Measurements from ENCODE around the gene OR52B2.
"Not testable (repeated sequence)": the region's sequence is repeated elsewhere in the genome, so short reads cannot be mapped to it uniquely, and the experiment has no call there.

OR52B2 gene

GRCh38 chr11:6143737-6144136 is 26.4 kb downstream of the OR52B2 start:
- H3K36me3 ChIP-seq (ENCODE audit: control insufficient read depth, low read depth, low read length); H3K27me3 ChIP-seq (ENCODE audit: control insufficient read depth, insufficient read depth, low read length); H3K4me1 ChIP-seq (ENCODE audit: control insufficient read depth, low read depth, low read length); H3K27ac ChIP-seq (ENCODE audit: low read length); H3K9me3 ChIP-seq (ENCODE audit: control insufficient read depth, low read depth, low read length): not testable (repeated sequence)
- Histone ChIP-seq H3K4me3 (ENCODE audit: low read length) (peak overlapping the region; percentile 48), H3K9ac (ENCODE audit: low read length) (peak overlapping the region; percentile 12)

- no peak overlapping the region for H3K9ac ChIP-seq (ENCODE audit: low read length)
Measured at GRCh38 chr11:6142936-6143335, 27.2 kb downstream of the OR52B2 start.

GRCh38 chr11:6135936-6136335 is 34.2 kb downstream of the OR52B2 start:
- H3K4me3 ChIP-seq (ENCODE audit: low read length); H3K4me1 ChIP-seq (ENCODE audit: control insufficient read depth, low read depth, low read length); H3K9me3 ChIP-seq (ENCODE audit: control insufficient read depth, low read depth, low read length); H3K27ac ChIP-seq (ENCODE audit: low read length); H3K36me3 ChIP-seq (ENCODE audit: control insufficient read depth, low read depth, low read length); H3K27me3 ChIP-seq (ENCODE audit: control insufficient read depth, insufficient read depth, low read length); H3K9ac ChIP-seq (ENCODE audit: low read length): not testable (repeated sequence)

More at GRCh38 chr11:6142936-6143335, 27.2 kb downstream of the OR52B2 start:
- Histone ChIP-seq H3K36me3 (ENCODE audit: control insufficient read depth, low read depth, low read length) (no peaks in the 10 kb centered on the region), H3K9me3 (ENCODE audit: control insufficient read depth, low read depth, low read length) (no peaks in the 10 kb centered on the region), H3K27ac (ENCODE audit: low read length) (no peak overlapping the region), H3K4me1 (ENCODE audit: control insufficient read depth, low read depth, low read length) (peaks cover 4% of the 10 kb centered on the region), H3K4me3 (ENCODE audit: low read length) (peak overlapping the region; percentile 48), H3K27me3 (ENCODE audit: control insufficient read depth, insufficient read depth, low read length) (no peaks in the 10 kb centered on the region)

GRCh38 chr11:6132431-6132830 is 37.7 kb downstream of the OR52B2 start:
- Histone ChIP-seq H3K9me3 (ENCODE audit: control insufficient read depth, low read depth, low read length) (no peaks in the 10 kb centered on the region), H3K4me3 (ENCODE audit: low read length) (no peak overlapping the region), H3K9ac (ENCODE audit: low read length) (no peak overlapping the region), H3K36me3 (ENCODE audit: control insufficient read depth, low read depth, low read length) (no peaks in the 10 kb centered on the region), H3K27ac (ENCODE audit: low read length) (no peak overlapping the region), H3K27me3 (ENCODE audit: control insufficient read depth, insufficient read depth, low read length) (no peaks in the 10 kb centered on the region), H3K4me1 (ENCODE audit: control insufficient read depth, low read depth, low read length) (no peaks in the 10 kb centered on the region)

- Histone ChIP-seq H3K9me3 (ENCODE audit: control insufficient read depth, low read depth, low read length) (no peaks in the 10 kb centered on the region), H3K27ac (ENCODE audit: low read length) (no peak overlapping the region), H3K4me1 (ENCODE audit: control insufficient read depth, low read depth, low read length) (no peaks in the 10 kb centered on the region), H3K9ac (ENCODE audit: low read length) (no peak overlapping the region), H3K27me3 (ENCODE audit: control insufficient read depth, insufficient read depth, low read length) (no peaks in the 10 kb centered on the region), H3K4me3 (ENCODE audit: low read length) (no peak overlapping the region), H3K36me3 (ENCODE audit: control insufficient read depth, low read depth, low read length) (no peaks in the 10 kb centered on the region)
Measured at GRCh38 chr11:6129635-6130034, 40.5 kb downstream of the OR52B2 start.

GRCh38 chr11:6129011-6129410 is 41.1 kb downstream of the OR52B2 start:
- Histone ChIP-seq H3K27ac (ENCODE audit: low read length) (no peak overlapping the region), H3K4me1 (ENCODE audit: control insufficient read depth, low read depth, low read length) (no peaks in the 10 kb centered on the region), H3K27me3 (ENCODE audit: control insufficient read depth, insufficient read depth, low read length) (no peaks in the 10 kb centered on the region), H3K36me3 (ENCODE audit: control insufficient read depth, low read depth, low read length) (no peaks in the 10 kb centered on the region), H3K9me3 (ENCODE audit: control insufficient read depth, low read depth, low read length) (no peaks in the 10 kb centered on the region), H3K9ac (ENCODE audit: low read length) (no peak overlapping the region), H3K4me3 (ENCODE audit: low read length) (no peak overlapping the region)

GRCh38 chr11:6127881-6128280 is 42.2 kb downstream of the OR52B2 start:
- Histone ChIP-seq H3K4me3 (ENCODE audit: low read length) (no peak overlapping the region), H3K36me3 (ENCODE audit: control insufficient read depth, low read depth, low read length) (no peaks in the 10 kb centered on the region), H3K9me3 (ENCODE audit: control insufficient read depth, low read depth, low read length) (no peaks in the 10 kb centered on the region), H3K4me1 (ENCODE audit: control insufficient read depth, low read depth, low read length) (no peaks in the 10 kb centered on the region), H3K27me3 (ENCODE audit: control insufficient read depth, insufficient read depth, low read length) (no peaks in the 10 kb centered on the region), H3K9ac (ENCODE audit: low read length) (no peak overlapping the region), H3K27ac (ENCODE audit: low read length) (no peak overlapping the region)

- Histone ChIP-seq H3K9me3 (ENCODE audit: control insufficient read depth, low read depth, low read length) (no peaks in the 10 kb centered on the region), H3K4me3 (ENCODE audit: low read length) (no peak overlapping the region), H3K36me3 (ENCODE audit: control insufficient read depth, low read depth, low read length) (no peaks in the 10 kb centered on the region), H3K27ac (ENCODE audit: low read length) (no peak overlapping the region), H3K4me1 (ENCODE audit: control insufficient read depth, low read depth, low read length) (no peaks in the 10 kb centered on the region), H3K9ac (ENCODE audit: low read length) (no peak overlapping the region), H3K27me3 (ENCODE audit: control insufficient read depth, insufficient read depth, low read length) (no peaks in the 10 kb centered on the region)
Measured at GRCh38 chr11:6124245-6124644, 45.9 kb downstream of the OR52B2 start.
